ENCODE data around the gene FXYD2. TPM values are rescaled to one million over a fixed set of nuclear protein-coding genes. Genes with fewer than 3 reads are reported as not detected.

FXYD2 gene
- total and polyA plus RNA-seq, 9 of the 15 experiments (the other 6 are each of a cell fraction or from before 2014, with no cell fraction given) = not detected

DNA sequence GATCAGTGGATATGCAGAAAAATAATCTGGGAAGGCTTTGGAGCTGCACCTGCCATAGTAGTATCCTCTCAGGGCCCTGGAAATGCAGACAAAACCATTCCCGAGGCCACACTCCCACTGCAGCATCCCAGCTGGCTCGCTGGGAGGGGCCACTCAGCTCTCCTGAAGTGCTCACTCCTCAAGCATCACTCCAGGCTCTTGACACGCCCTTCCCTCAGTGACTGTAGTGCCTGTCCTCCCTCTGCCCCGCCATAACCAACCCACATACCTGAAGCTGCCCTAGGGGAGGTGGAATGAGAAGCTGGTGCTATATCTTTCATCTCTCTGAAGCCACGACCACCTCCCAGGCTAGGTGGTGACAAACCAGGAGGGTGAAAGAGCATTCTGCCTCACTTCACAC is 32.3 kb downstream of the FXYD2 start:
- intact Hi-C loops (cut with micrococcal nuclease) = no loop called here
- no peak for TF ChIP-seq SMC3 (conservative IDR thresholded peaks at IDR 0.05; ENCODE audit: insufficient read depth, low read depth, low read length)
- TF ChIP-seq EHMT2 (IDR thresholded peaks at IDR 0.05) = no peak
- TF ChIP-seq, protein P1, sequence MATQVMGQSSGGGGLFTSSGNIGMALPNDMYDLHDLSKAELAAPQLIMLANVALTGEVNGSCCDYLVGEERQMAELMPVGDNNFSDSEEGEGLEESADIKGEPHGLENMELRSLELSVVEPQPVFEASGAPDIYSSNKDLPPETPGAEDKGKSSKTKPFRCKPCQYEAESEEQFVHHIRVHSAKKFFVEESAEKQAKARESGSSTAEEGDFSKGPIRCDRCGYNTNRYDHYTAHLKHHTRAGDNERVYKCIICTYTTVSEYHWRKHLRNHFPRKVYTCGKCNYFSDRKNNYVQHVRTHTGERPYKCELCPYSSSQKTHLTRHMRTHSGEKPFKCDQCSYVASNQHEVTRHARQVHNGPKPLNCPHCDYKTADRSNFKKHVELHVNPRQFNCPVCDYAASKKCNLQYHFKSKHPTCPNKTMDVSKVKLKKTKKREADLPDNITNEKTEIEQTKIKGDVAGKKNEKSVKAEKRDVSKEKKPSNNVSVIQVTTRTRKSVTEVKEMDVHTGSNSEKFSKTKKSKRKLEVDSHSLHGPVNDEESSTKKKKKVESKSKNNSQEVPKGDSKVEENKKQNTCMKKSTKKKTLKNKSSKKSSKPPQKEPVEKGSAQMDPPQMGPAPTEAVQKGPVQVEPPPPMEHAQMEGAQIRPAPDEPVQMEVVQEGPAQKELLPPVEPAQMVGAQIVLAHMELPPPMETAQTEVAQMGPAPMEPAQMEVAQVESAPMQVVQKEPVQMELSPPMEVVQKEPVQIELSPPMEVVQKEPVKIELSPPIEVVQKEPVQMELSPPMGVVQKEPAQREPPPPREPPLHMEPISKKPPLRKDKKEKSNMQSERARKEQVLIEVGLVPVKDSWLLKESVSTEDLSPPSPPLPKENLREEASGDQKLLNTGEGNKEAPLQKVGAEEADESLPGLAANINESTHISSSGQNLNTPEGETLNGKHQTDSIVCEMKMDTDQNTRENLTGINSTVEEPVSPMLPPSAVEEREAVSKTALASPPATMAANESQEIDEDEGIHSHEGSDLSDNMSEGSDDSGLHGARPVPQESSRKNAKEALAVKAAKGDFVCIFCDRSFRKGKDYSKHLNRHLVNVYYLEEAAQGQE (IDR thresholded peaks at IDR 0.05; ENCODE audit: borderline replicate concordance) = no peak
- TF ChIP-seq, protein P1 (CRISPR knock-in tag; IDR thresholded peaks at IDR 0.05; ENCODE audit: low read depth) = no peak
- TF ChIP-seq FOXA3 (CRISPR knock-in tag; conservative IDR thresholded peaks at IDR 0.05 in 1 of 2, IDR thresholded peaks at IDR 0.05 in 1 of 2) = no peak
- TF ChIP-seq ILF3 (IDR thresholded peaks at IDR 0.05; ENCODE audit: borderline replicate concordance) = no peak
- 0% methylated on average over 5 of the region's 5 CpGs for WGBS (ENCODE audit: insufficient coverage, low coverage, missing lambda C conversion rate)
- H3K27me3 ChIP-seq (ENCODE audit: control insufficient read depth in 2 of 2, insufficient read depth in 2 of 2, low read length in 2 of 2) = peaks cover 13 to 65% of the 10 kb centered on the region in 2 experiments; a peak in 4 of 5 replicates
- peaks cover 0 to 18% of the 10 kb centered on the region in 2 experiments; a peak in 1 of 5 replicates for H3K4me1 ChIP-seq (replicated peaks in 1 of 2; ENCODE audit: control insufficient read depth in 2 of 2, insufficient read depth in 2 of 2, low read length in 2 of 2)
- no peak overlapping the region for H3K9ac ChIP-seq (ENCODE audit: insufficient read depth in 1 of 2, low read depth in 2 of 2, low read length in 2 of 2)
- DNase-seq (ENCODE audit: extremely low read depth in 1 of 4, low spot score in 3 of 4) = no peak
- H3K4me3 ChIP-seq = no peak overlapping the region
- H3K9me1 ChIP-seq (ENCODE audit: control insufficient read depth, insufficient read depth, low read length) = no peaks in the 10 kb centered on the region
- H3K4me2 ChIP-seq (ENCODE audit: insufficient read depth, low read length) = no peak overlapping the region
- H4K20me1 ChIP-seq (replicated peaks; ENCODE audit: control insufficient read depth, insufficient read depth, low read length) = peaks cover 5% of the 10 kb centered on the region; the same call in 1 of the 2 replicates
- in situ Hi-C loops (cut with MboI) = no loop called here
- ChIA-PET CTCF (ENCODE audit: low intra/inter-chr PET ratio) (no interaction called here), POLR2A (interaction anchor here (0.6 kb wide), 1 partner anchor 785 kb away, joined by 3 read pairs; no protein-coding TSS in a partner anchor)
- no peak overlapping the region for H3K27ac ChIP-seq (ENCODE audit: extremely low read depth, low read depth, low read length)
- H3K36me3 ChIP-seq (ENCODE audit: control insufficient read depth, insufficient read depth, low read length) = no peaks in the 10 kb centered on the region
- H2AFZ ChIP-seq (ENCODE audit: low read depth, low read length) = no peak overlapping the region
- no peaks in the 10 kb centered on the region for H3K9me3 ChIP-seq (replicated peaks; ENCODE audit: control insufficient read depth, insufficient read depth, low read depth, low read length)
- BruUV-seq (replicated peaks) = no TSS peak
- no peak for ATAC-seq
- H3K79me2 ChIP-seq (ENCODE audit: control insufficient read depth, insufficient read depth, low read length) = no peaks in the 10 kb centered on the region
- no peak for FAIRE-seq
